Regular cardiac myocyte (primary cell): ENCODE measurements around the gene LRIG2. TPM values are rescaled to one million over a fixed set of nuclear protein-coding genes. Genes with fewer than 3 reads are reported as not detected.

Experiments used
- total RNA-seq: library from RNA; depleted of rRNA; stranded (reverse); fragments of >200 nt; gene quantifications from 2 replicates; pipeline ENCODE4 v1.2.3, GENCODE V29; 2014

The LRIG2 gene
- total RNA-seq = 8.2 and 8.4 TPM in 2 replicates

GRCh38 chr1:113072757-113073478, at the start of gene LRIG2:
TSS of gene LRIG2 (plus strand) at chr1:113073198. CDS start at chr1:113073407, 209 bp downstream.

Other genes starting within 250 kb of the LRIG2 start
- gene SLC16A1, start 117.0 kb upstream of the LRIG2 start, total RNA-seq = 126 and 131 TPM in 2 replicates